HCT116 (cell line): ENCODE measurements around the gene ACOX3. TPM values are rescaled to one million over a fixed set of nuclear protein-coding genes. Genes with fewer than 3 reads are reported as not detected.

Experiments
- ATAC-seq: fragments of 200-7000 bp; cut with Tn5 transposase; 2 replicates; pipeline ENCODE4 v1.9.1; 2020; ENCODE audit warnings: mild to moderate bottlenecking, moderate library complexity
- BruUV-seq: library from RNA; stranded (reverse); fragments of 400-500 nt; replicated peaks from 2 replicates; lab custom pipeline; 2021; lab: Mats Ljungman, UMichigan
- CTCF ChIA-PET: fragments of 300-600 bp; sonication (Branson Sonifier 250); formaldehyde crosslinking; loops from one replicate; lab custom pipeline; 2021; ENCODE audit warnings: antibody characterized with exemption; lab: Charles Lee
- POLR2A ChIA-PET: fragments of 300-600, 350-600 bp; sonication (Branson Sonifier 250); formaldehyde crosslinking; loops from one replicate; lab custom pipeline; 2021; ENCODE audit warnings: antibody characterized with exemption; lab: Charles Lee
- RAD21 ChIA-PET, 2 experiments: fragments of 300-600 bp; sonication (Branson Sonifier 250); formaldehyde crosslinking; loops; one replicate each; lab custom pipeline; 2023; ENCODE audit warnings: low total read pairs in 2 of 2; ENCODE audit not compliant: uncharacterized antibody in 2 of 2, unreplicated experiment in 2 of 2, low non-redundant PET in 1 of 2; lab: Charles Lee
- DNase-seq: peaks from one replicate; pipeline ENCODE4 v3.0.0-alpha.2; 2010; ENCODE audit warnings: low read depth, low spot score
- H2AFZ ChIP-seq: fragments of 200-600 bp; shearing (Covaris generic), sonication (generic); 2 replicates; pipeline ENCODE4 v1.6.1; 2017; ENCODE audit warnings: low read depth, mixed run types, mixed read lengths, antibody characterized with exemption, low read length; ENCODE audit not compliant: poor library complexity, severe bottlenecking
- H3K27ac ChIP-seq: 2 replicates; pipeline ENCODE4 v1.5.1; 2012; ENCODE audit warnings: low read depth, low read length
- H3K27me3 ChIP-seq: fragments of 200-600 bp; sonication (generic); 2 replicates; pipeline ENCODE4 v1.6.1; 2016; ENCODE audit warnings: mixed run types, low read length, mixed read lengths; ENCODE audit not compliant: insufficient read depth
- H3K36me3 ChIP-seq, 2 experiments: fragments of 200-500 bp in 1 of 2; fragments of 200-600 bp in 1 of 2; sonication (Bioruptor generic) in 1 of 2; sonication (generic) in 1 of 2; 2 replicates each; pipeline versions ENCODE4 v1.5.1 to v1.6.1; 2014 to 2016; ENCODE audit warnings: low read length in 2 of 2, inconsistent platforms in 1 of 2, mixed read lengths in 1 of 2, mixed run types in 1 of 2; ENCODE audit not compliant: insufficient read depth in 2 of 2, control insufficient read depth in 1 of 2
- H3K4me1 ChIP-seq, 2 experiments: fragments of 200-600 bp in 1 of 2; sonication (generic) in 1 of 2; 2 replicates each; pipeline versions ENCODE4 v1.5.1 to v1.6.1; 2012 to 2017; ENCODE audit warnings: low read length in 2 of 2, inconsistent platforms in 1 of 2, mild to moderate bottlenecking in 1 of 2, mixed read lengths in 1 of 2, mixed run types in 1 of 2, moderate library complexity in 1 of 2; ENCODE audit not compliant: insufficient read depth in 2 of 2, control insufficient read depth in 1 of 2
- H3K4me2 ChIP-seq: fragments of 200-600 bp; sonication (generic); 2 replicates; pipeline ENCODE4 v1.6.1; 2017; ENCODE audit warnings: mixed run types, low read length, mixed read lengths
- H3K4me3 ChIP-seq, 2 experiments: fragments of 200-600 bp in 1 of 2; sonication (generic) in 1 of 2; replicated peaks in 1 of 2; 2 replicates each; pipeline ENCODE4 v1.5.1; 2011 to 2016; ENCODE audit warnings: low read length in 2 of 2, control low read depth in 1 of 2, low read depth in 1 of 2, mild to moderate bottlenecking in 1 of 2, mixed read lengths in 1 of 2, mixed run types in 1 of 2
- H3K79me2 ChIP-seq: fragments of 200-600 bp; sonication (generic); 2 replicates; pipeline ENCODE4 v1.6.1; 2017; ENCODE audit warnings: mild to moderate bottlenecking, mixed run types, low read length, moderate library complexity, mixed read lengths; ENCODE audit not compliant: insufficient read depth
- H3K9ac ChIP-seq: fragments of 200-600 bp; sonication (generic); 2 replicates; pipeline ENCODE4 v1.6.1; 2016; ENCODE audit warnings: low read length, mixed read lengths
- H3K9me2 ChIP-seq: fragments of 200-600 bp; sonication (generic), shearing (Covaris generic); 2 replicates; pipeline ENCODE4 v1.6.1; 2017; ENCODE audit warnings: mixed run types, mild to moderate bottlenecking, moderate library complexity; ENCODE audit not compliant: insufficient read depth
- H3K9me3 ChIP-seq, 2 experiments: fragments of 200-500 bp in 1 of 2; fragments of 200-600 bp in 1 of 2; sonication (Bioruptor generic) in 1 of 2; sonication (generic) in 1 of 2; 2 replicates each; pipeline ENCODE4 v1.6.1; 2014 to 2017; ENCODE audit warnings: low read length in 2 of 2, mixed read lengths in 2 of 2, inconsistent platforms in 1 of 2, low read depth in 1 of 2, mild to moderate bottlenecking in 1 of 2, mixed run types in 1 of 2, moderate library complexity in 1 of 2; ENCODE audit not compliant: control insufficient read depth in 1 of 2, insufficient read depth in 1 of 2
- H4K20me1 ChIP-seq: fragments of 200-600 bp; sonication (generic), shearing (Covaris generic); 2 replicates; pipeline ENCODE4 v1.6.1; 2017; ENCODE audit warnings: mixed run types, mild to moderate bottlenecking, moderate library complexity; ENCODE audit not compliant: insufficient read depth
- CBX3 ChIP-seq: IDR thresholded peaks from 2 replicates; pipeline ENCODE4 v1.6.1; 2012; ENCODE audit warnings: low read depth
- EZH2 ChIP-seq: fragments of 200-600 bp; sonication (generic); IDR thresholded peaks from 2 replicates; pipeline ENCODE4 v1.6.1; 2017; ENCODE audit warnings: antibody characterized with exemption, mixed run types
- EZH2phosphoT487 ChIP-seq: fragments of 200-600 bp; IDR thresholded peaks from 2 replicates; pipeline ENCODE4 v1.6.1; 2018; ENCODE audit warnings: antibody characterized with exemption, borderline replicate concordance
- FOSL1 ChIP-seq: IDR thresholded peaks from 2 replicates; pipeline ENCODE4 v1.6.1; 2012; ENCODE audit warnings: low read depth
- RAD21 ChIP-seq: IDR thresholded peaks from 2 replicates; pipeline ENCODE4 v1.6.1; 2012; ENCODE audit warnings: low read depth, mild to moderate bottlenecking
- SP1 ChIP-seq: IDR thresholded peaks from 2 replicates; pipeline ENCODE4 v1.6.1; 2012; ENCODE audit warnings: low read depth
- SRF ChIP-seq: IDR thresholded peaks from 2 replicates; pipeline ENCODE4 v1.6.1; 2012; ENCODE audit warnings: low read depth
- intact Hi-C: fragments of 100-400 bp; cut with micrococcal nuclease; formaldehyde crosslinking; loops from 2 replicates; pipeline ENCODE4 v1.10.0; 2022
- total RNA-seq: library from RNA; stranded (reverse); gene quantifications from one replicate; pipeline ENCODE4 v1.2.1, GENCODE V29; 2021; ENCODE audit not compliant: unreplicated experiment
- TF ChIP-seq, protein P1 (sequence below): IDR thresholded peaks from 2 replicates; pipeline ENCODE4 v1.6.1; 2011; ENCODE audit warnings: mild to moderate bottlenecking, low read length, moderate library complexity; ENCODE audit not compliant: insufficient replicate concordance; ENCODE audit errors: extremely low read depth
- TF ChIP-seq, protein P2 (sequence below): IDR thresholded peaks from 2 replicates; pipeline ENCODE4 v1.6.1; 2012
- TF ChIP-seq, protein P3 (sequence below), 3 experiments: fragments of 200-600 bp in 1 of 3; sonication (generic) in 1 of 3; IDR thresholded peaks in 2 of 3; conservative IDR thresholded peaks in 1 of 3; 2 replicates each; pipeline ENCODE4 v1.5.1; 2012 to 2017; ENCODE audit warnings: low read depth in 2 of 3, low read length in 2 of 3, antibody characterized with exemption in 1 of 3, borderline replicate concordance in 1 of 3, control low read depth in 1 of 3, mild to moderate bottlenecking in 1 of 3, mixed read lengths in 1 of 3, mixed run types in 1 of 3, moderate library complexity in 1 of 3; ENCODE audit not compliant: insufficient read depth in 1 of 3

The ACOX3 gene
- total RNA-seq, 1 experiment from 2014 or later = 16.9 TPM

DNA sequence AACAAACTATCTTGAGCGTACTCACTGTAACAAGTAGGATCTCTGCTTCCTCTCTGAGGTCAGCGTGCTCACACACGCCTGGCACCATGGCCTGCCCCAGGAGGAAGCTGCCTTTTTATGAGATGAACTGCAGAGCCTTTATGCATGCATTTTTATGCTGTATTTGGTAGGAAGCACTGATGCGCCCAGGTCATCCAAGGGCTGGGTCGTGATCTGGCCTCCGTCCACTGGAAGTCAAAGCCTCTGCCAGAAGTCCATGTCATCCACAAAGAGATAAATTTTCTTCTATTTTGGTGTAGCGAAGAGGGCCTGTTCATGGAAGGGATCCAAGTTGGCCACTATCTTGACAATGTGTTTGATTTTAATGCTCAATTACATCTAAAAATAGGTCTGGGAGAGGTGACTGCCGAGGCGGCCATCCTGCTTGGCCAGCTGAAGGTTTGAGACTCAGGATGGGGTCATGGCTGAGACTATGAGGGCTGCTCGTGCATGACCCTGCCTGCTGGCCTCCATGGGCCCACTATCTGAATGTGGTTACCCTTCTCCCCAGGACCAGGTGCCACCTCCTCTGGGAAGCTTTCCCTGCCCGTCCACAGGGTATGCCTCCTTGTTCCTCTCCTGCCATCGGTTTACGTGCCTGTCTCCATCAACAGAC, 120.7 kb downstream of the ACOX3 start:
- intact Hi-C loops = no loop called here
- H3K9me3 ChIP-seq = no peaks in the 10 kb centered on the region
- no peaks in the 10 kb centered on the region for H4K20me1 ChIP-seq
- H3K27me3 ChIP-seq = no peaks in the 10 kb centered on the region
- no peak overlapping the region for H3K27ac ChIP-seq
- H3K4me1 ChIP-seq = peaks cover 16 to 20% of the 10 kb centered on the region in 2 experiments
- DNase-seq = no peak
- no peak overlapping the region for H3K4me2 ChIP-seq
- no peaks in the 10 kb centered on the region for H3K79me2 ChIP-seq
- POLR2A ChIA-PET = no interaction called here
- BruUV-seq = no TSS peak
- CTCF ChIA-PET = interaction anchor here (1.1 kb wide), 1 partner anchor 83 kb away, joined by 4 read pairs; no protein-coding TSS in a partner anchor
- RAD21 ChIA-PET = interaction anchor here in 1 of 2 experiments (0.6 kb wide), 1 partner anchor 53 kb away, joined by 4 read pairs; no protein-coding TSS in a partner anchor
- no peak overlapping the region for H3K4me3 ChIP-seq
- H2AFZ ChIP-seq = no peak overlapping the region
- TF ChIP-seq SRF (no peak), SP1 (no peak), RAD21 (no peak), EZH2phosphoT487 (no peak), FOSL1 (no peak), EZH2 (no peak), CBX3 (no peak)
- TF ChIP-seq, protein P1, sequence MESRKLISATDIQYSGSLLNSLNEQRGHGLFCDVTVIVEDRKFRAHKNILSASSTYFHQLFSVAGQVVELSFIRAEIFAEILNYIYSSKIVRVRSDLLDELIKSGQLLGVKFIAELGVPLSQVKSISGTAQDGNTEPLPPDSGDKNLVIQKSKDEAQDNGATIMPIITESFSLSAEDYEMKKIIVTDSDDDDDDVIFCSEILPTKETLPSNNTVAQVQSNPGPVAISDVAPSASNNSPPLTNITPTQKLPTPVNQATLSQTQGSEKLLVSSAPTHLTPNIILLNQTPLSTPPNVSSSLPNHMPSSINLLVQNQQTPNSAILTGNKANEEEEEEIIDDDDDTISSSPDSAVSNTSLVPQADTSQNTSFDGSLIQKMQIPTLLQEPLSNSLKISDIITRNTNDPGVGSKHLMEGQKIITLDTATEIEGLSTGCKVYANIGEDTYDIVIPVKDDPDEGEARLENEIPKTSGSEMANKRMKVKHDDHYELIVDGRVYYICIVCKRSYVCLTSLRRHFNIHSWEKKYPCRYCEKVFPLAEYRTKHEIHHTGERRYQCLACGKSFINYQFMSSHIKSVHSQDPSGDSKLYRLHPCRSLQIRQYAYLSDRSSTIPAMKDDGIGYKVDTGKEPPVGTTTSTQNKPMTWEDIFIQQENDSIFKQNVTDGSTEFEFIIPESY = no peak
- H3K9me2 ChIP-seq = no peaks in the 10 kb centered on the region
- no peak overlapping the region for H3K9ac ChIP-seq
- H3K36me3 ChIP-seq = no peaks in the 10 kb centered on the region
- ATAC-seq = no peak

DNA sequence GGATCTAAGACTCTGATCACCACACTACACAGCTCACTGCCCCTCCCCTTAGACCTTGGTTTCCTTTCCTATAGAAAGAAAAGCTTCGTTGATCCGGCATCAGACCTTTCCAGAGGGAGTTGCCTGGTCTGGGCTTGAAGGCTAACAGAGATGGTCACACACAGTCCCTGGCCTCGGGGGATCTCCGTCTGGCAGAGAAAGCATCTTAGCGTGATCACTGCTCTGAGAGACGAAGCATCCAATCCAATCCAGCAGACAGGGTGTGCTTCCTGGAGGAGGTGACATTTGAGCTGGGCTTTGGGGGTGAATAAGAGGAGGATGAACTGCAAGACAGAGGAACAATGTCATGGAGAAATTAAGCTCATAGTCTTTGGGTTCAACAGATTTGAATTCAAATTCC, 121.5 kb downstream of the ACOX3 start:
- H3K9ac ChIP-seq = no peak overlapping the region
- DNase-seq (no peak), ATAC-seq (no peak)
- ChIA-PET CTCF (no interaction called here), RAD21 (no interaction called here), POLR2A (no interaction called here)
- no peak overlapping the region for H2AFZ ChIP-seq
- no peak overlapping the region for H3K4me2 ChIP-seq
- no peaks in the 10 kb centered on the region for H3K36me3 ChIP-seq
- TF ChIP-seq, protein P2, sequence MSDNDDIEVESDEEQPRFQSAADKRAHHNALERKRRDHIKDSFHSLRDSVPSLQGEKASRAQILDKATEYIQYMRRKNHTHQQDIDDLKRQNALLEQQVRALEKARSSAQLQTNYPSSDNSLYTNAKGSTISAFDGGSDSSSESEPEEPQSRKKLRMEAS = no peak
- TF ChIP-seq, protein P3, sequence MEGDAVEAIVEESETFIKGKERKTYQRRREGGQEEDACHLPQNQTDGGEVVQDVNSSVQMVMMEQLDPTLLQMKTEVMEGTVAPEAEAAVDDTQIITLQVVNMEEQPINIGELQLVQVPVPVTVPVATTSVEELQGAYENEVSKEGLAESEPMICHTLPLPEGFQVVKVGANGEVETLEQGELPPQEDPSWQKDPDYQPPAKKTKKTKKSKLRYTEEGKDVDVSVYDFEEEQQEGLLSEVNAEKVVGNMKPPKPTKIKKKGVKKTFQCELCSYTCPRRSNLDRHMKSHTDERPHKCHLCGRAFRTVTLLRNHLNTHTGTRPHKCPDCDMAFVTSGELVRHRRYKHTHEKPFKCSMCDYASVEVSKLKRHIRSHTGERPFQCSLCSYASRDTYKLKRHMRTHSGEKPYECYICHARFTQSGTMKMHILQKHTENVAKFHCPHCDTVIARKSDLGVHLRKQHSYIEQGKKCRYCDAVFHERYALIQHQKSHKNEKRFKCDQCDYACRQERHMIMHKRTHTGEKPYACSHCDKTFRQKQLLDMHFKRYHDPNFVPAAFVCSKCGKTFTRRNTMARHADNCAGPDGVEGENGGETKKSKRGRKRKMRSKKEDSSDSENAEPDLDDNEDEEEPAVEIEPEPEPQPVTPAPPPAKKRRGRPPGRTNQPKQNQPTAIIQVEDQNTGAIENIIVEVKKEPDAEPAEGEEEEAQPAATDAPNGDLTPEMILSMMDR (IDR thresholded peaks at IDR 0.05 in 2 of 3, conservative IDR thresholded peaks at IDR 0.05 in 1 of 3; ENCODE audit: borderline replicate concordance in 1 of 3, insufficient read depth in 1 of 3, low read depth in 2 of 3, low read length in 2 of 3) = no peak
- H3K27ac ChIP-seq = no peak overlapping the region
- no peak overlapping the region for H3K4me3 ChIP-seq
- H3K4me1 ChIP-seq = peaks cover 16 to 22% of the 10 kb centered on the region in 2 experiments
- no peaks in the 10 kb centered on the region for H3K9me2 ChIP-seq
- no peaks in the 10 kb centered on the region for H3K27me3 ChIP-seq
- H4K20me1 ChIP-seq = no peaks in the 10 kb centered on the region
- no TSS peak for BruUV-seq
- intact Hi-C loops = no loop called here
- H3K9me3 ChIP-seq = no peaks in the 10 kb centered on the region
- H3K79me2 ChIP-seq = no peaks in the 10 kb centered on the region
